ENCODE results near the gene SPINK4.
A peak's percentile ranks its signal among the peaks of the same experiment; 100 is the strongest.

The SPINK4 gene, protein sequence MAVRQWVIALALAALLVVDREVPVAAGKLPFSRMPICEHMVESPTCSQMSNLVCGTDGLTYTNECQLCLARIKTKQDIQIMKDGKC

DNA sequence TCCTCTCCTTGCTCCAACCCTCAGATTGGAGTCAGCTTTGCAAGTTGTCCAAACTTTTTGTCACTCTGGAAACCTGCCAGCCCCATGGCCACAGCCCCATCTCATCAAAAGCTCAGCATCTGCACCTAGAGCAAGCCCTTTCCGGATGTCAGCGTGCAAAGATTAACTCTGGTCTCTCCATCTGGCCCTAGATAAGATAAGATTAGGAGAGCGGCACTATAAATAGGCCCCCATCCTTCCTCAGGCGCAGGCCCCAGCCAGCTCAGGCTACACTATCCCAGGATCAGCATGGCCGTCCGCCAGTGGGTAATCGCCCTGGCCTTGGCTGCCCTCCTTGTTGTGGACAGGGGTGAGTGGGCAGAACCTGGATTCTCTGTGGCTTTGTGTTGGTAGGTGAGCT, at the start of gene SPINK4:
SPINK4 (plus strand) TSS at position 247 of the 400 bp plus-strand sequence; CDS start at position 289, 42 bp downstream.
- Histone ChIP-seq H3K9me3 (ENCODE audit: low read length) (no peaks in the 10 kb centered on the region), H3K4me3 (ENCODE audit: low read depth in 1 of 2, low read length in 2 of 2) (no peak within 1 kb of the TSS), H3K27ac (ENCODE audit: low read depth, low read length) (no peak within 1 kb of the TSS), H3K4me1 (ENCODE audit: insufficient read depth, low read length) (no peaks in the 10 kb centered on the region), H3K9ac (ENCODE audit: low read length) (no peak within 1 kb of the TSS), H3K27me3 (ENCODE audit: control insufficient read depth in 1 of 2, insufficient read depth in 2 of 2, low read length in 2 of 2) (no peaks in the 10 kb centered on the region), H3K36me3 (ENCODE audit: insufficient read depth, low read length) (no peaks in the 10 kb centered on the region)

DNA sequence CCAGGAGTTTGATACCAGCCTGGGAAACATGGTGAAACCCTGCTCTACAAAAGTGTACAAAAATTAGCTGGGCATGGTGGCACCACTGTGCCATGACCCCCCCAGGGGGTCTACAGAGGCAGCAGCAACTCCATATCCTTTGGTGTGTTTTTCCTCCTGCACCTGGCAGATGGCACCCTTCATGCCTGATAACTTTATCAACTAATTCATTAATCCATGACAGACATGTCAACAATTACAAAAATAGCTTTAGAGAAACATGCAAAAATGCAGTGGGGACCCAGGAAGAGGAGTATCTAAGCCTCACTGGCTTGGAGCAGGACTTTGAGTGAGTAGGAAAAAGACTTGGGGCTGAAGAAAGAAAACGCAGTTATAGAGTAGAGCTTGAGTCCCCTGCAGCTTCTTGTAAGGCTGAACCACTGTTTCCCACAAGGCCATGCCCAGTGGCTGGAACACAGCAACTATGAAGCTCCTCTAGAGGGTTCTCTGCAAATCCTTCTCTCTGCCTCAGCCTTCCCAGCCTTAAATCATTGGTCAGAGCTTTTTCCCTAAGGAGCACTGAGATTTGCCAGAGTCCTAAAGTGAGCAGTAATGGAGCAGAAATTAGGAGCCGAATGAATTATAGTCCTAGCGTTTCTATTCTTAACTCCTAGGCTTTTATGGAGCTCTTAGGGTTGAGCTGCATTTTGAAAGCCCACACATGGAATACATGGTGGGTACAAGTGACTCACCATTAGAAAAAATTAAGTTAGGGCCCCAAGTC, 47.3 kb upstream of the SPINK4 start:
- Histone ChIP-seq H3K4me3 (ENCODE audit: low read depth in 1 of 2, low read length in 2 of 2) (no peak overlapping the region), H3K9me3 (ENCODE audit: low read length) (no peaks in the 10 kb centered on the region), H3K27me3 (ENCODE audit: control insufficient read depth in 1 of 2, insufficient read depth in 2 of 2, low read length in 2 of 2) (no peaks in the 10 kb centered on the region), H3K36me3 (ENCODE audit: insufficient read depth, low read length) (no peaks in the 10 kb centered on the region), H3K27ac (ENCODE audit: low read depth, low read length) (no peak overlapping the region), H3K9ac (ENCODE audit: low read length) (no peak overlapping the region), H3K4me1 (ENCODE audit: insufficient read depth, low read length) (peaks cover 28% of the 10 kb centered on the region)

DNA sequence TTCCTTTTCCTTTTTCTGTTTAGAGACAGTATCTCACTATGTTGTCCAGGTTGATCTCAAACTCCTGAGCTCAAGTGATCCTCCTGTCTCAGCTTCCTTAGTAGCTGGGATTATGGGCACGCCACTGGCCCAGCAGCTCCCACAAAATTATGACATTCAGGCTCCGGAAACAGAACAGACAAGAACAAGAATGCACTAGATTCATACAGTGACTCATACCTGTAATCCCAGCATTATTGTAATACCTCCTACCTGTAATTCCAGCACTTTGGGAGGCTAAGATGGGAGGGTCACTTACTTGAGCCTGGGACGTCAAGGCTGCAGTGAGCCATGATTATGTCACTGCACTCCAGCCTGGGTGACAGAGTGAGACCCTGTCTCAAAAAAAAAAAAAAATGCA, 46.1 kb upstream of the SPINK4 start:
- Histone ChIP-seq H3K36me3 (ENCODE audit: insufficient read depth, low read length) (no peaks in the 10 kb centered on the region), H3K4me1 (ENCODE audit: insufficient read depth, low read length) (peaks cover 27% of the 10 kb centered on the region), H3K27ac (ENCODE audit: low read depth, low read length) (no peak overlapping the region), H3K9ac (ENCODE audit: low read length) (no peak overlapping the region), H3K27me3 (ENCODE audit: control insufficient read depth in 1 of 2, insufficient read depth in 2 of 2, low read length in 2 of 2) (no peaks in the 10 kb centered on the region), H3K4me3 (ENCODE audit: low read depth in 1 of 2, low read length in 2 of 2) (no peak overlapping the region), H3K9me3 (ENCODE audit: low read length) (no peaks in the 10 kb centered on the region)

DNA sequence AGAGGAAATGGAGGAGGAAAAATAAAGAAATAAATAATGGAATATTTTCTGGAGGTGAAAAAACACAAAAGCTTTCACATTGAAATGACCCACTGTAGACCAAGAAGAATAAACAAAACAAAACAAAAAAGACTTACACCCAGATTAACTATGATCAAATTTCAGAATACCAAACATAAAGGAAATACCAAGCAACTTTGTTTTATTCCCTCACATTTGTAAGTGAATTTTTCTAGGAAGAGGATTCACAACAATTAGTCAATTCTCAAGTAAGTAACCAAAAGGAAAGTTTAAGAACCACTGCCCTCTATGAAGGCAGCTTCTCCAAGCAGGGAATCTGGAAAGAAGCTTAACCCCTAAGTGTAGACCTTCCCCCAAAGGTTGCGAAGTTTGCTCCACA, 43.2 kb upstream of the SPINK4 start:
- no peaks in the 10 kb centered on the region for H3K27me3 ChIP-seq (ENCODE audit: control insufficient read depth in 1 of 2, insufficient read depth in 2 of 2, low read length in 2 of 2)
- no peak overlapping the region for H3K4me3 ChIP-seq (ENCODE audit: low read depth in 1 of 2, low read length in 2 of 2)
- H3K4me1 ChIP-seq (ENCODE audit: insufficient read depth, low read length), result peaks cover 27% of the 10 kb centered on the region
- no peaks in the 10 kb centered on the region for H3K9me3 ChIP-seq (ENCODE audit: low read length)
- H3K9ac ChIP-seq (ENCODE audit: low read length), result no peak overlapping the region
- H3K27ac ChIP-seq (ENCODE audit: low read depth, low read length), result no peak overlapping the region
- no peaks in the 10 kb centered on the region for H3K36me3 ChIP-seq (ENCODE audit: insufficient read depth, low read length)

DNA sequence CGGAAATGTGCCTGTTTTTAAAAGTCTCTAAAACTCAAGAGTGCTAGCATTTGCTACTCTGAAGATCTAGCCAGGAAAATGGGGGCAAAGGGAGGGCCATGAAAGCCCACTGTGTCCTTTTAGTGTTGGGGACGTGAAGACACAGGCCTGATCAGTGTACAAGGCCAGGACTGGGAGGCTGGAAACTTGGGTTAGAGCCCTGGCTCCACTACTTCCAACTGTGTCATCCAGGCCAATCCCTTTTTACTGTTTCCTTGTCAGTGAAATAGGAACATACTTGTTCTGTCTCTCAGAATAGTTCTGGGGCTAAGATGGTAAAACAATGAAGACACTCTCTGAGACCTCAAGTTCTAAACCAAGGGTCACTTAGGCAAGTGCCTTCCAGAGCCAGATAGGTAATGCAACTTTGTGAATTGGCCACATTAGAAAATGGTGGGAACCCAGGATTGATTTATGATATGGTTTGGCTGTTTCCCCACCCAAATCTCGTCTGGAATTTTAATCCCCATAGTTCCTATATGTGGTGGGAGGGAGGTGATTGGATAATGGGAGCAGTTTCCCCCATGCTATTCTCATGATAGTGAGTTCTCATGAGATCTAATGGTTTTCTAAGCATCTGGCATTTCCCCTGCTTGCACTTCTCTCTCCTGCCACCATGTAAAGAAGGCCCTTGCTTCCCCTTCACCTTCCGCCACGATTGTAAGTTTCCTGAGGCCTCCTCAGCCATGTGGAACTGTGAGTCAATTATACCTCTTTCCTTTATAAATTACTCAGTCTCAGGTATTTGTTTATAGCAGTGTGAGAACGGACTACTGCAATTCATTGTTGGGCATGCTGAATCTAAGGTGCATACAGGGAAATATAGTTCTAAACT, 42.5 kb upstream of the SPINK4 start:
- Histone ChIP-seq H3K4me3 (ENCODE audit: low read depth in 1 of 2, low read length in 2 of 2) (no peak overlapping the region), H3K36me3 (ENCODE audit: insufficient read depth, low read length) (no peaks in the 10 kb centered on the region), H3K9me3 (ENCODE audit: low read length) (no peaks in the 10 kb centered on the region), H3K4me1 (ENCODE audit: insufficient read depth, low read length) (peaks cover 23% of the 10 kb centered on the region), H3K9ac (ENCODE audit: low read length) (no peak overlapping the region), H3K27me3 (ENCODE audit: control insufficient read depth in 1 of 2, insufficient read depth in 2 of 2, low read length in 2 of 2) (no peaks in the 10 kb centered on the region), H3K27ac (ENCODE audit: low read depth, low read length) (peak overlapping the region; percentile 59)

DNA sequence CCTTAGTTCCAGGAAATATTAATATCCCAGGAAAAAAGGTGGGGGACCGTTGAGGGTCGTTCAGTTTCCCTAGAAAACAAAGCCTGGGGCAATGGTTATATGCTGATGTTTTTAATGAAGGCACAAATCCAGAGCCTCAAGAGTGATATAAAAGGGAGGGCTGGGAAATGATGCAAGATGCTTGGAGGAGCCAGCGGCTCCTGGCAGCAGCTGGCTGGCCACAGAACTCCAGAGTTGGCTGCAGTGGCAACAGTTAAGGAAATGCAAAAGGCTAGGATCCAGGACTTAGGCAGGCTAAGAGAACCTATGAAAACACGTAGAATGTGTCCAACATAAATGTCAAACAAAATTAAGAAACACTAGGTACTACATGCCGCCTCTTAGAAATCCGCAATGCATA, 41.8 kb upstream of the SPINK4 start:
- Histone ChIP-seq H3K36me3 (ENCODE audit: insufficient read depth, low read length) (no peaks in the 10 kb centered on the region), H3K9me3 (ENCODE audit: low read length) (no peaks in the 10 kb centered on the region), H3K4me3 (ENCODE audit: low read depth in 1 of 2, low read length in 2 of 2) (no peak overlapping the region), H3K4me1 (ENCODE audit: insufficient read depth, low read length) (peaks cover 19% of the 10 kb centered on the region), H3K27me3 (ENCODE audit: control insufficient read depth in 1 of 2, insufficient read depth in 2 of 2, low read length in 2 of 2) (no peaks in the 10 kb centered on the region), H3K9ac (ENCODE audit: low read length) (no peak overlapping the region), H3K27ac (ENCODE audit: low read depth, low read length) (peak overlapping the region; percentile 52)

DNA sequence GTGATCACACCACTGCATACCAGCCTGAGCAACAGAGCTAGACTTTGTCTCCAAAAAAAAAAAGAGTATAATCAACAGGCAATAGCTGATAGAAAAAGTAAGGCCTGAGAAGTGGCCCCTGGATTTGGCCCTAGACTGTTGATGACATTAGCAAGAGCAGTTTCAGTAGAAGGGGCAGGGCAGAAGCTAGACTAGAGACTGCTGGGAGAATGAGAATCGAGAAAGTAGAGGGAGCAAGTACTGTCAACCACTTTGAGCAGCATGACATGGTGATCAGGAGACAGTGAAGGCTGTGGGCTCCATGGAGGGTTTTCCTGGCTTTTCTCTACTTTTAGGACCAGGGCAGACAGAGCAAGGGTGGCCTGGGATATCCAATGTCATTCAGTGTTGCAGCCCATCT, 37.9 kb upstream of the SPINK4 start:
- H3K9me3 ChIP-seq (ENCODE audit: low read length), result no peaks in the 10 kb centered on the region
- no peak overlapping the region for H3K9ac ChIP-seq (ENCODE audit: low read length)
- H3K4me1 ChIP-seq (ENCODE audit: insufficient read depth, low read length), result peaks cover 19% of the 10 kb centered on the region
- no peak overlapping the region for H3K4me3 ChIP-seq (ENCODE audit: low read depth in 1 of 2, low read length in 2 of 2)
- H3K27ac ChIP-seq (ENCODE audit: low read depth, low read length), result no peak overlapping the region
- H3K36me3 ChIP-seq (ENCODE audit: insufficient read depth, low read length), result no peaks in the 10 kb centered on the region
- no peaks in the 10 kb centered on the region for H3K27me3 ChIP-seq (ENCODE audit: control insufficient read depth in 1 of 2, insufficient read depth in 2 of 2, low read length in 2 of 2)

DNA sequence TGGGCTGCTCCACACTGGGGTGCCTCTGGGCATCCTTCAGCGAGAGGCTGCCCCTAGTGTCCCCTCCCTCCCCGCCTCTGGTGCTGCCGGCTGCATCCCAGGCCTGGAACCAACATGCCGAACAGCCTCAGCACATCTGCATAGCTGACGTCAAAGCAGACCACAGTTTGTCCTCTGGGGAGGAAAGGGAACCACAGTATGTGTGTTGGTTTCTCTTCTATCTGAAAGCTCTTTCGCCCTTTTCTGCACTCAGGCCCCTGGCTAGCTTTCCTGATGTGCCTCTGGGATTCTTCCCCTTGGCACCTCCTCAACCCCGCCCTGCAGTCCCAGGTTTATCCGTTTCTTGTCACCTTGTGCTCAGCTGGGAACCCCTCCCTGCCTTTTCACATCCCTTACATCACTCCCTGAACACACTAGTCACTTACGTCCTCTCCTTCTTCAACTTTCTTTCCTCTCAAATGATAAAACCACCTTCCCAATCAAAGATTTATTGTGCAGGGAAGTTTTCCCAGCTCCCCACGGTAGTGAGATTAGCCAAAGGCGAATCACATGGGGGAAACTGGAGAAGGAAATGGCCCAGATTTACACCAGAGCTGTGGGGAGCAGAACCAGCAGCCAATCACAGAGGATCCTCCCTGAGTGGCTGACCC, 37.3 kb upstream of the SPINK4 start:
- H3K4me1 ChIP-seq (ENCODE audit: insufficient read depth, low read length), result peaks cover 12% of the 10 kb centered on the region
- no peak overlapping the region for H3K27ac ChIP-seq (ENCODE audit: low read depth, low read length)
- no peaks in the 10 kb centered on the region for H3K36me3 ChIP-seq (ENCODE audit: insufficient read depth, low read length)
- H3K9me3 ChIP-seq (ENCODE audit: low read length), result no peaks in the 10 kb centered on the region
- H3K27me3 ChIP-seq (ENCODE audit: control insufficient read depth in 1 of 2, insufficient read depth in 2 of 2, low read length in 2 of 2), result no peaks in the 10 kb centered on the region
- H3K4me3 ChIP-seq (ENCODE audit: low read depth in 1 of 2, low read length in 2 of 2), result no peak overlapping the region
- H3K9ac ChIP-seq (ENCODE audit: low read length), result no peak overlapping the region

DNA sequence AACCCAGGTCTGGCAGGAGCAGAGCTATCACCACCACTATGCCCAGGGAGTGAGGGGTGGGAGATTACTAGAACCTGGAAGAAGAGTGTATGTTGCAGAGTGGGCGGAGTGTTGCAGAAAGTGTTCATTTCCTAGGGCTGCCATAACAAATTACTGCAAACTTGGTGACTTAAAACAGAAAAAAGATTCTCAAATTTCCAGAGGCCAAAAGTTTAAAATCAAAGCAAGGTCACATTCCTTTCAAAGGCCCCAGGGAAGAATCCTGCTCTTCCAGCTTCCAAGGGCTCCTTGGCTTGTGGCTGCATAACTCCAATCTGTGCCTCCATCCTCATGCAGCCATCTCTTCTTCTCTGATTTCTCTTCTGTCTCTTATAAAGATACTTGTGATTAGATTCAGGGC, 30.6 kb upstream of the SPINK4 start:
- H3K9me3 ChIP-seq (ENCODE audit: low read length), result no peaks in the 10 kb centered on the region
- no peak overlapping the region for H3K9ac ChIP-seq (ENCODE audit: low read length)
- no peak overlapping the region for H3K27ac ChIP-seq (ENCODE audit: low read depth, low read length)
- no peaks in the 10 kb centered on the region for H3K4me1 ChIP-seq (ENCODE audit: insufficient read depth, low read length)
- no peak overlapping the region for H3K4me3 ChIP-seq (ENCODE audit: low read depth in 1 of 2, low read length in 2 of 2)
- no peaks in the 10 kb centered on the region for H3K27me3 ChIP-seq (ENCODE audit: control insufficient read depth in 1 of 2, insufficient read depth in 2 of 2, low read length in 2 of 2)
- no peaks in the 10 kb centered on the region for H3K36me3 ChIP-seq (ENCODE audit: insufficient read depth, low read length)

DNA sequence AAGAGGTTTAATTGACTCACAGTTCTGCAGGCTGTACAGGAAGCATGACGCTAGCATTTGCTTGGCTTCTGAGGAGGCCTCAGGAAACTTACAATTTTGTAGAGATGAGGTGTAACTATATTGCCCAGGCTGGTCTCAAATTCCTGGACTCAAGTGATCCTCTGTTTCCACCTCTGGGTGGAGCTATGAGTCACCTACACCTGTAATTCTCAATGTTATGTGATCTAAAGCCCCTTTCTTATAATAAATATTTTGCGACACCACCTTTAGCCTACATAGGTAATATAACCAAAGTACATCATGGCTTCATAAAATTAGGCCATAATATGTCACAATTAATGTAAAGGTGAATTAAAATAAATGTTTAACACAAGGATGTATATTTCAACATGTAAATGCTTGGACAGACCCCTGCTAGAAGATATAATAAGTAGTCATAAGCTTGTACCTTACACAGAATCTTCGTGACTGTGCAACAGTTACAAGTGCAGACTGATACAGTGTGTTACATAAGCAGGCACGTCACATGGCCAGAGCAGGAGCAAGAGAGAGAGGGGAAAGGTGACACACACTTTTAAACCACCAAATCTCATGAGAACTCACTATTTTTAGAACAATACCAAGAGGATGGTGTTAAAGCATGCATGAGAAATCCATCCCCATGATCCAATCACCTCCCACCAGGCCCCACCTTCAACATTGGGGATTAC, 29.8 kb upstream of the SPINK4 start:
- Histone ChIP-seq H3K27ac (ENCODE audit: low read depth, low read length) (no peak overlapping the region), H3K9ac (ENCODE audit: low read length) (no peak overlapping the region), H3K27me3 (ENCODE audit: control insufficient read depth in 1 of 2, insufficient read depth in 2 of 2, low read length in 2 of 2) (no peaks in the 10 kb centered on the region), H3K4me1 (ENCODE audit: insufficient read depth, low read length) (no peaks in the 10 kb centered on the region), H3K36me3 (ENCODE audit: insufficient read depth, low read length) (no peaks in the 10 kb centered on the region), H3K4me3 (ENCODE audit: low read depth in 1 of 2, low read length in 2 of 2) (no peak overlapping the region), H3K9me3 (ENCODE audit: low read length) (no peaks in the 10 kb centered on the region)
